Measurements from ENCODE around the gene ITSN1. TPM values are rescaled to one million over a fixed set of nuclear protein-coding genes. Genes with fewer than 3 reads are reported as not detected.
"Not testable (repeated sequence)": the region's sequence is repeated elsewhere in the genome, so short reads cannot be mapped to it uniquely, and the experiment has no call there.

Gene ITSN1
- total RNA-seq (2022) (27.8 and 30.6 TPM in 2 replicates), Bru-seq, nascent RNA (percentile 69 among the genes with signal in this experiment), BruChase-seq, experiment 1, labeled RNA remaining after a 6-hour chase (percentile 66 among the genes with signal in this experiment), BruChase-seq, experiment 2, labeled RNA remaining after a 2-hour chase (percentile 64 among the genes with signal in this experiment)
- long read RNA-seq, full-length matches to known transcripts = 6 of 18 reads
- long read RNA-seq, partial matches to known transcripts = 4 of 18 reads
- long read RNA-seq, other reads (novel, unspliced or antisense) = 8 of 18 reads

- H3K4me3 Mint-ChIP-seq (ENCODE audit: low read depth, unreplicated experiment) = peak within 1 kb of the TSS; percentile 77
- H3K36me3 Mint-ChIP-seq (ENCODE audit: insufficient read depth, unreplicated experiment) = peaks cover 28% of the 10 kb centered on the region
- CTCF ChIA-PET = no interaction called here
- TF ChIP-seq CTCF (IDR thresholded peaks at IDR 0.05; ENCODE audit: unreplicated experiment) = no peak
- no TSS peak for BruUV-seq (replicated peaks)
- intact Hi-C loops (cut with micrococcal nuclease; ENCODE audit: unreplicated experiment) = loop anchor here (5.0 to 10.0 kb wide), 2 partner anchors 45 to 143 kb away; no protein-coding TSS in a partner anchor
- H3K9me3 Mint-ChIP-seq (ENCODE audit: low read depth, unreplicated experiment) = no peaks in the 10 kb centered on the region
- no peaks in the 10 kb centered on the region for H3K27me3 Mint-ChIP-seq (ENCODE audit: unreplicated experiment)
- H3K4me1 Mint-ChIP-seq (ENCODE audit: low read depth, unreplicated experiment) = no peaks in the 10 kb centered on the region
- H3K27ac Mint-ChIP-seq (ENCODE audit: unreplicated experiment) = peak within 1 kb of the TSS; percentile 75
- peak; percentile 98 for DNase-seq
Observed at GRCh38 chr21:33642027-33642895, at the start of gene ITSN1. Gene ITSN1 (plus strand): TSS chr21:33642501. CDS start chr21:33718829, 76,328 bp downstream.

DNA sequence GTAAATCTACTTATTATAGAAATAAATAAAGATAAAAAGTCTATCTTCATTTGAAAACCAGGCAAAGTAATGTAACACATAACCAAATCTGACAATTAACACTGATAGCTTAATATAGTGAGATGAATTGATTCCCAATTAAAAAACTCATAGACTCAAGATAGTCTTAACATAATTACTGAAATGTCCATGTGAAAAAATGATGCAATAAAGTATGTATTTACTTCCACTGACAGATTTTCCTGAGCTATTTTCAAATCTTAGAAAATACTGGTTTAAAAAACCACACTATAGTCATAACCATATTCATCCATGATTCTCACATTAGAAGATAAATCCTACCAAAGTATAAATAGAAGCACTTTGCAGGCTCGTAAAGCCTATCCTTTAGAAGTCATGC is 44.2 kb upstream of the ITSN1 start:
- intact Hi-C loops (cut with micrococcal nuclease; ENCODE audit: unreplicated experiment) = no loop called here
- no TSS peak for BruUV-seq (replicated peaks)
- CTCF ChIA-PET = interaction anchor here (0.7 kb wide), 1 partner anchor 137 kb away, joined by 5 read pairs; no protein-coding TSS in a partner anchor
- no peak overlapping the region for H3K27ac Mint-ChIP-seq (ENCODE audit: unreplicated experiment)
- no peaks in the 10 kb centered on the region for H3K4me1 Mint-ChIP-seq (ENCODE audit: low read depth, unreplicated experiment)
- DNase-seq = no peak
- no peaks in the 10 kb centered on the region for H3K27me3 Mint-ChIP-seq (ENCODE audit: unreplicated experiment)
- no peak overlapping the region for H3K4me3 Mint-ChIP-seq (ENCODE audit: low read depth, unreplicated experiment)
- H3K36me3 Mint-ChIP-seq (ENCODE audit: insufficient read depth, unreplicated experiment) = peaks cover 4% of the 10 kb centered on the region
- H3K9me3 Mint-ChIP-seq (ENCODE audit: low read depth, unreplicated experiment) = no peaks in the 10 kb centered on the region
- TF ChIP-seq CTCF (IDR thresholded peaks at IDR 0.05; ENCODE audit: unreplicated experiment) = no peak

DNA sequence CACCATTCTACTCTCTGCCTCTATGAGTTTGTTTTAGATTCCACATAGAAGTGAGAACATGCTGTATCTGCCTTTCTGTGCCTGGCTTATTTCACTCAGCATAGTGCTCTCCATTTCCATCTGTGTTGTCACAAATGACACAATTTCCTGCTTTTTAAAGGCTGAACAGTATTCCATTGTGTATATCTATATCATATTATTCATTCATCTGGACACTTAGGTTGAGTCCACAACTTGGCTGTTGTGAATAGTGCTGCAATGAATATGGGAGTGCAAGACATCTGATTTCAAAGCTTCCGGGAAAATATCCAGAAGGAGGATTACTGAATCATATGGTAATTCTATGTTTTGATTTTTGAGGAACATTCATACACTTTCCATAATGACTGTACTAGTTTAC is 33.7 kb upstream of the ITSN1 start:
- DNase-seq = no peak
- no peaks in the 10 kb centered on the region for H3K27me3 Mint-ChIP-seq (ENCODE audit: unreplicated experiment)
- H3K9me3 Mint-ChIP-seq (ENCODE audit: low read depth, unreplicated experiment) = no peaks in the 10 kb centered on the region
- CTCF ChIA-PET = no interaction called here
- H3K36me3 Mint-ChIP-seq (ENCODE audit: insufficient read depth, unreplicated experiment) = no peaks in the 10 kb centered on the region
- H3K4me3 Mint-ChIP-seq (ENCODE audit: low read depth, unreplicated experiment) = no peak overlapping the region
- no peak overlapping the region for H3K27ac Mint-ChIP-seq (ENCODE audit: unreplicated experiment)
- intact Hi-C loops (cut with micrococcal nuclease; ENCODE audit: unreplicated experiment) = no loop called here
- no peak for TF ChIP-seq CTCF (IDR thresholded peaks at IDR 0.05; ENCODE audit: unreplicated experiment)
- no TSS peak for BruUV-seq (replicated peaks)
- H3K4me1 Mint-ChIP-seq (ENCODE audit: low read depth, unreplicated experiment) = no peaks in the 10 kb centered on the region

DNA sequence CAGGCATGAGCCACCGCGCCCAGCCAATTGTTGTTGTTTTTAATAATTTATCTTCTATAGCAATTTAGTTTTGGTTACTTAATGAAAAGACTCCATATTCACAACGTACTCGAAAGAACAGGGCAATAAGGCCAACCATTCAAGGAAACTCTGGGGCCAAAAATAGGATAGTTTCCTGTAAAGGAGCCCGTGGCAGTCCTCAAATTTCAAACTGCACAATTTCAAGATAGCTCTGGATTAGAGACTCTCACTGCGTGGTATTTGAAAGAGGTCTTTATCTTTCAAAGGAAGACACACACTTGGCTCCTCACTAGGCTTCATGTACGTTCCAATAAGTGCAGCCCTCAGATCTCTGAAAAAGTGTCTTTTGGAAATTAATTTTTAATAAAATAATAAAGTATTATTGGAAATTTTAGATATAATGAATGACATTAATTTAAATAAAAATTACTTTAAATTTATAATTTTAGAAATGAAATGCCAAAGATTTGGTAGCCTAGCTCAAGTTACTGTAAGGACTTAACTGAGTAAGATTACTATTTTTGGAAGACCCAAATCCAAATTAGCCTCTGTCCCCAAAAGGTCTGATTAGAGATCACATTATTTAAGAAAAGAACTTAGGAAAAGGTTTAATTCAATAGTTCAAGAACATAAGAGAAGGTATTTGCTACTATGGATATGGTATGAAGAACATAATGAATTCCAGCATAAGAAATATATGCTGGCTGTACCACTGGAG is 31.1 kb upstream of the ITSN1 start:
- no peaks in the 10 kb centered on the region for H3K36me3 Mint-ChIP-seq (ENCODE audit: insufficient read depth, unreplicated experiment)
- H3K27ac Mint-ChIP-seq (ENCODE audit: unreplicated experiment) = no peak overlapping the region

GRCh38 chr21:33617565-33617964 is 24.7 kb upstream of the ITSN1 start:
- CTCF ChIA-PET; H3K27me3 Mint-ChIP-seq (ENCODE audit: unreplicated experiment); H3K36me3 Mint-ChIP-seq (ENCODE audit: insufficient read depth, unreplicated experiment); intact Hi-C loops (cut with micrococcal nuclease; ENCODE audit: unreplicated experiment); H3K9me3 Mint-ChIP-seq (ENCODE audit: low read depth, unreplicated experiment); BruUV-seq (replicated peaks); DNase-seq: not testable (repeated sequence)
- peaks cover 19% of the 10 kb centered on the region for H3K4me1 Mint-ChIP-seq (ENCODE audit: low read depth, unreplicated experiment)
- H3K27ac Mint-ChIP-seq (ENCODE audit: unreplicated experiment) = peak overlapping the region; percentile 6
- H3K4me3 Mint-ChIP-seq (ENCODE audit: low read depth, unreplicated experiment) = peak overlapping the region; percentile 29

More for the DNA sequence above, 31.1 kb upstream of the ITSN1 start:
- Mint-ChIP-seq H3K4me1 (ENCODE audit: low read depth, unreplicated experiment) (no peaks in the 10 kb centered on the region), H3K9me3 (ENCODE audit: low read depth, unreplicated experiment) (no peaks in the 10 kb centered on the region), H3K4me3 (ENCODE audit: low read depth, unreplicated experiment) (no peak overlapping the region), H3K27me3 (ENCODE audit: unreplicated experiment) (no peaks in the 10 kb centered on the region)
- no peak for TF ChIP-seq CTCF (IDR thresholded peaks at IDR 0.05; ENCODE audit: unreplicated experiment)
- intact Hi-C loops (cut with micrococcal nuclease; ENCODE audit: unreplicated experiment) = no loop called here
- CTCF ChIA-PET = interaction anchor here (0.6 kb wide), 2 partner anchors 10 to 39 kb away, joined by 3 to 4 read pairs; no protein-coding TSS in a partner anchor
- DNase-seq = no peak
- BruUV-seq (replicated peaks) = no TSS peak
